NCI-H446 treated with DMSO at 0.1 percent for 48 hours (cell line): ENCODE results near the gene SNUPN.

ENCODE experiments used
- DNase-seq: peaks from one replicate; lab custom pipeline; 2025; lab: John Stamatoyannopoulos, UW

SNUPN gene

GRCh38 chr15:75654201-75654907 is 28.8 kb upstream of the SNUPN start:
- DNase-seq: no peak

- DNase-seq: no peak
Measured at GRCh38 chr15:75653347-75653913, 27.9 kb upstream of the SNUPN start.

GRCh38 chr15:75651810-75652543 is 26.5 kb upstream of the SNUPN start:
- no peak for DNase-seq

- no peak for DNase-seq
Measured at GRCh38 chr15:75650908-75651809, 25.6 kb upstream of the SNUPN start.

- DNase-seq: no peak
Measured at GRCh38 chr15:75649848-75650247, 24.3 kb upstream of the SNUPN start.

GRCh38 chr15:75649045-75649761 is 23.7 kb upstream of the SNUPN start:
- no peak for DNase-seq

GRCh38 chr15:75648156-75649000 is 22.9 kb upstream of the SNUPN start:
- no peak for DNase-seq

GRCh38 chr15:75647370-75648155 is 22.0 kb upstream of the SNUPN start, which contains the start of gene SNX33:
Gene SNX33 (plus strand): TSS chr15:75647912. CDS start chr15:75649103, 1,191 bp downstream.
- DNase-seq: no peak

- DNase-seq: no peak
Measured at GRCh38 chr15:75646944-75647364, 21.4 kb upstream of the SNUPN start.

GRCh38 chr15:75646112-75646943 is 20.8 kb upstream of the SNUPN start:
- DNase-seq: no peak

- DNase-seq: no peak
Measured at GRCh38 chr15:75644376-75644775, 18.9 kb upstream of the SNUPN start.

- DNase-seq: no peak
Measured at GRCh38 chr15:75641603-75642002, 16.1 kb upstream of the SNUPN start.

- DNase-seq: no peak
Measured at GRCh38 chr15:75641179-75641503, 15.6 kb upstream of the SNUPN start.

- DNase-seq: peak; percentile 31
Measured at GRCh38 chr15:75640483-75641178, 15.1 kb upstream of the SNUPN start.

- peak; percentile 92 for DNase-seq
Measured at GRCh38 chr15:75639709-75640482, 14.4 kb upstream of the SNUPN start, which contains the start of gene IMP3. Gene IMP3 (minus strand): TSS chr15:75640224. CDS start chr15:75640168, 56 bp downstream.

- DNase-seq: no peak
Measured at GRCh38 chr15:75639191-75639708, 13.7 kb upstream of the SNUPN start.
